IMR-90 (cell line): Measurements from ENCODE around the gene GPR6. TPM values are rescaled to one million over a fixed set of nuclear protein-coding genes. Genes with fewer than 3 reads are reported as not detected.

Experiments used
- ATAC-seq: fragments of 200-7000 bp; cut with Tn5 transposase; 2 replicates; pipeline ENCODE4 v1.9.1; 2020; ENCODE audit warnings: low read depth, mild to moderate bottlenecking, moderate library complexity
- BruUV-seq: library from RNA; stranded (reverse); fragments of 400-500 nt; replicated peaks from 2 replicates; lab custom pipeline; 2021; lab: Mats Ljungman, UMichigan
- CTCF ChIA-PET: fragments of 300-600 bp; formaldehyde crosslinking; extraction: SDS; loops from one replicate; lab custom pipeline; 2021; ENCODE audit warnings: antibody characterized with exemption; lab: Yijun Ruan, JAX
- POLR2A ChIA-PET: fragments of 300-600 bp; sonication (Branson Sonifier 250); formaldehyde crosslinking; loops from one replicate; lab custom pipeline; 2022; ENCODE audit warnings: antibody characterized with exemption; ENCODE audit not compliant: unreplicated experiment; lab: Charles Lee
- DNase-seq: peaks from one replicate; pipeline ENCODE4 v3.0.0; 2013
- H2AFZ ChIP-seq: replicated peaks from 2 replicates; pipeline ENCODE3; 2013; ENCODE audit warnings: low read length, mild to moderate bottlenecking; ENCODE audit not compliant: poor library complexity
- H2AK5ac ChIP-seq: 2 replicates; pipeline ENCODE4 v1.6.1; 2013; ENCODE audit warnings: low read depth, low read length, inconsistent platforms
- H2AK9ac ChIP-seq: replicated peaks from 2 replicates; pipeline ENCODE3; 2013; ENCODE audit warnings: mild to moderate bottlenecking, low read depth, low read length, moderate library complexity; ENCODE audit not compliant: poor library complexity
- H2BK120ac ChIP-seq: 2 replicates; pipeline ENCODE4 v1.6.1; 2013; ENCODE audit warnings: low read depth, low read length, inconsistent platforms
- H2BK15ac ChIP-seq: 3 replicates; pipeline ENCODE4 v1.6.1; 2013; ENCODE audit warnings: low read depth, low read length, inconsistent platforms
- H2BK20ac ChIP-seq: 2 replicates; pipeline ENCODE4 v1.6.1; 2013; ENCODE audit warnings: low read depth, mild to moderate bottlenecking, inconsistent platforms, low read length, moderate library complexity
- H2BK5ac ChIP-seq: 2 replicates; pipeline ENCODE4 v1.6.1; 2013; ENCODE audit warnings: mild to moderate bottlenecking, low read depth, low read length, inconsistent platforms; ENCODE audit not compliant: poor library complexity, severe bottlenecking
- H3K14ac ChIP-seq: replicated peaks from 2 replicates; pipeline ENCODE4 v1.6.1; 2013; ENCODE audit warnings: low read depth, low read length, inconsistent platforms
- H3K18ac ChIP-seq: 2 replicates; pipeline ENCODE4 v1.6.1; 2013; ENCODE audit warnings: low read depth, low read length, control low read depth
- H3K23ac ChIP-seq: 2 replicates; pipeline ENCODE4 v1.6.1; 2013; ENCODE audit warnings: low read depth, low read length, inconsistent platforms
- H3K27ac ChIP-seq: 2 replicates; pipeline ENCODE4 v1.5.1; 2013; ENCODE audit warnings: mild to moderate bottlenecking, control low read depth, low read length; ENCODE audit not compliant: insufficient read depth
- H3K27me3 ChIP-seq: 2 replicates; pipeline ENCODE4 v1.6.1; 2013; ENCODE audit warnings: low read length; ENCODE audit not compliant: control insufficient read depth, insufficient read depth
- H3K36me3 ChIP-seq: 2 replicates; pipeline ENCODE4 v1.6.1; 2013; ENCODE audit warnings: low read length, mixed read lengths; ENCODE audit not compliant: control insufficient read depth, insufficient read depth
- H3K4ac ChIP-seq: 2 replicates; pipeline ENCODE4 v1.6.1; 2013; ENCODE audit warnings: low read depth, low read length, inconsistent platforms
- H3K4me1 ChIP-seq: 2 replicates; pipeline ENCODE4 v1.6.1; 2013; ENCODE audit warnings: low read length, mixed read lengths; ENCODE audit not compliant: control insufficient read depth, insufficient read depth
- H3K4me2 ChIP-seq: 2 replicates; pipeline ENCODE4 v1.6.1; 2013; ENCODE audit warnings: low read depth, mild to moderate bottlenecking, control low read depth, low read length, moderate library complexity
- H3K4me3 ChIP-seq: 2 replicates; pipeline ENCODE4 v1.5.1; 2013; ENCODE audit warnings: low read depth, mild to moderate bottlenecking, control low read depth, low read length, moderate library complexity; ENCODE audit not compliant: insufficient read depth
- H3K56ac ChIP-seq: 2 replicates; pipeline ENCODE4 v1.6.1; 2013; ENCODE audit warnings: low read length, inconsistent platforms; ENCODE audit not compliant: insufficient read depth; ENCODE audit errors: extremely low read depth
- H3K79me1 ChIP-seq, 2 experiments: 2 replicates each; pipeline ENCODE4 v1.6.1; 2013; ENCODE audit warnings: low read length in 2 of 2, inconsistent platforms in 1 of 2, low read depth in 1 of 2
- H3K9ac ChIP-seq: 2 replicates; pipeline ENCODE4 v1.6.1; 2013; ENCODE audit warnings: low read depth, low read length, control low read depth
- H3K9me1 ChIP-seq: 2 replicates; pipeline ENCODE4 v1.6.1; 2013; ENCODE audit warnings: low read length, inconsistent platforms; ENCODE audit not compliant: insufficient read depth
- H3K9me3 ChIP-seq: 2 replicates; pipeline ENCODE4 v1.6.1; 2013; ENCODE audit warnings: low read length; ENCODE audit not compliant: control insufficient read depth, insufficient read depth
- H4K20me1 ChIP-seq: 2 replicates; pipeline ENCODE4 v1.6.1; 2013; ENCODE audit warnings: low read length, inconsistent platforms; ENCODE audit not compliant: insufficient read depth
- H4K5ac ChIP-seq: 2 replicates; pipeline ENCODE4 v1.6.1; 2013; ENCODE audit warnings: mild to moderate bottlenecking, low read depth, low read length, control low read depth
- H4K8ac ChIP-seq, 2 experiments: 2 replicates each; pipeline ENCODE4 v1.6.1; 2013; ENCODE audit warnings: low read depth in 2 of 2, low read length in 2 of 2, control low read depth in 1 of 2, inconsistent platforms in 1 of 2
- H4K91ac ChIP-seq: 2 replicates; pipeline ENCODE4 v1.6.1; 2013; ENCODE audit warnings: low read depth, low read length, inconsistent platforms; ENCODE audit not compliant: insufficient read depth
- BHLHE40 ChIP-seq: fragments of 150-350 bp; IDR thresholded peaks from 2 replicates; pipeline ENCODE4 v1.6.1; 2016; ENCODE audit warnings: mild to moderate bottlenecking, low read depth, low read length
- CEBPB ChIP-seq: IDR thresholded peaks from 2 replicates; pipeline ENCODE4 v1.6.1; 2012; ENCODE audit warnings: low read depth, low read length, improper control_type of control experiment
- CHD1 ChIP-seq: IDR thresholded peaks from 2 replicates; pipeline ENCODE4 v1.6.1; 2012; ENCODE audit warnings: low read depth, low read length, improper control_type of control experiment
- CTCF ChIP-seq: conservative IDR thresholded peaks from 2 replicates; pipeline ENCODE4 v1.5.1; 2012; ENCODE audit warnings: mild to moderate bottlenecking, low read depth, low read length, improper control_type of control experiment
- FOS ChIP-seq: fragments of 150-350 bp; IDR thresholded peaks from 2 replicates; pipeline ENCODE4 v1.6.1; 2016; ENCODE audit warnings: low read depth, low read length
- MAFK ChIP-seq: IDR thresholded peaks from 2 replicates; pipeline ENCODE4 v1.6.1; 2012; ENCODE audit warnings: low read depth, low read length, improper control_type of control experiment
- MXI1 ChIP-seq: IDR thresholded peaks from 2 replicates; pipeline ENCODE4 v1.6.1; 2012; ENCODE audit warnings: low read depth, mild to moderate bottlenecking, low read length, moderate library complexity, borderline replicate concordance
- NFE2L2 ChIP-seq: fragments of 150-350 bp; IDR thresholded peaks from 2 replicates; pipeline ENCODE4 v1.6.1; 2016; ENCODE audit warnings: low read depth, mild to moderate bottlenecking, low read length
- POLR2A ChIP-seq: IDR thresholded peaks from 2 replicates; pipeline ENCODE4 v1.6.1; 2012; ENCODE audit warnings: mild to moderate bottlenecking, low read depth, low read length
- RAD21 ChIP-seq: IDR thresholded peaks from 2 replicates; pipeline ENCODE4 v1.6.1; 2012; ENCODE audit warnings: low read length, improper control_type of control experiment
- RFX5 ChIP-seq: IDR thresholded peaks from 2 replicates; pipeline ENCODE4 v1.8.0; 2012; ENCODE audit warnings: low read depth, mild to moderate bottlenecking, low read length, moderate library complexity
- WGBS, 2 experiments: methylation state at CpG; one replicate each; pipeline versions ENCODE4 v1.1.5 to v1.1.7; 2013; ENCODE audit warnings: missing lambda C conversion rate in 2 of 2; ENCODE audit not compliant: insufficient read length in 1 of 2; ENCODE audit errors: extremely low coverage in 2 of 2; 5-methylcytosine and 5-hydroxymethylcytosine counted together
- dilution Hi-C: fragments of 300-500 bp; cut with HindIII; formaldehyde crosslinking; loops from one replicate; pipeline ENCODE4 v1.14.3; 2018; ENCODE audit warnings: low sequenced_read_pairs; ENCODE audit not compliant: unreplicated experiment
- in situ Hi-C: fragments of 300-500 bp; cut with MboI; formaldehyde crosslinking; loops from 3 replicates; pipeline ENCODE4 v1.14.3; 2019; ENCODE audit warnings: low sequenced_read_pairs, inconsistent platforms, mixed read lengths
- intact Hi-C: fragments of 100-400 bp; cut with micrococcal nuclease; formaldehyde crosslinking; loops from 2 replicates; pipeline ENCODE4 v1.10.0; 2022
- polyA plus RNA-seq, 3 experiments: library from polyadenylated mRNA; depleted of rRNA; stranded (reverse); fragments of >200 nt; gene quantifications; 2 replicates each; pipeline ENCODE4 v1.2.3, GENCODE V29; 2012; ENCODE audit warnings: low replicate concordance in 1 of 3
- total RNA-seq: library from RNA; depleted of rRNA; stranded (reverse); fragments of >200 nt; gene quantifications from 2 replicates; pipeline ENCODE4 v1.2.3, GENCODE V29; 2012
- TF ChIP-seq, protein P1 (sequence below): fragments of 150-350 bp; IDR thresholded peaks from 2 replicates; pipeline ENCODE4 v1.6.1; 2017; ENCODE audit warnings: mild to moderate bottlenecking, antibody characterized with exemption, low read length, low read depth

GPR6 gene
- total and polyA plus RNA-seq, 2 of the 4 experiments (the other 2 are of a cell fraction): not detected

DNA sequence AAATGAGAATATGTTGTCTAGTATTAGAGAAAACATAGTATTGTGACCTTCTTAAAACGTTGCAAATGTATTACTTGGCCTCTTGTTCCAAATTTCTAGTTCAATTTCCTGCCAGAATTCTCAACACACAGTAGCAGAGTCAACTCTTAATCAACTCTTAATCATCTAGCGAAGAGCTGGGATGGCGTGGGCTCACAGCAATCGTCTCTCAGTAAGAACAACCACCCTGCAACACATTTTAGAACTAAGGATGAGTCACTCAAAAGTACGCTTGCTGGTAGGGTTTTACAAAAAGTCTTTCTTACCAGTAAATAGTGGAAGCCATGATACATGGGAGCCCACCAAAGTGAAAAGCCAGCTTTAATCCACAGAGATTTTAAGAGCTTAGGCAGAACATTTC is 24.6 kb downstream of the GPR6 start:
- Histone ChIP-seq H4K91ac (no peak overlapping the region), H3K18ac (no peak overlapping the region), H3K56ac (no peak overlapping the region), H3K23ac (no peak overlapping the region), H4K5ac (no peak overlapping the region), H2AK5ac (no peak overlapping the region), H3K4ac (no peak overlapping the region), H3K79me1 (no peaks in the 10 kb centered on the region), H4K20me1 (no peaks in the 10 kb centered on the region), H3K4me3 (no peak overlapping the region), H3K9me3 (no peaks in the 10 kb centered on the region), H3K14ac (no peak overlapping the region), H2AFZ (no peak overlapping the region), H2AK9ac (no peak overlapping the region), H3K27ac (no peak overlapping the region), H2BK5ac (no peak overlapping the region), H3K9me1 (no peaks in the 10 kb centered on the region), H4K8ac (no peak overlapping the region), H3K4me1 (no peaks in the 10 kb centered on the region), H3K4me2 (no peak overlapping the region), H3K27me3 (no peaks in the 10 kb centered on the region), H2BK20ac (no peak overlapping the region), H2BK15ac (no peak overlapping the region), H3K36me3 (no peaks in the 10 kb centered on the region), H2BK120ac (no peak overlapping the region), H3K9ac (no peak overlapping the region)
- TF ChIP-seq, protein P1, sequence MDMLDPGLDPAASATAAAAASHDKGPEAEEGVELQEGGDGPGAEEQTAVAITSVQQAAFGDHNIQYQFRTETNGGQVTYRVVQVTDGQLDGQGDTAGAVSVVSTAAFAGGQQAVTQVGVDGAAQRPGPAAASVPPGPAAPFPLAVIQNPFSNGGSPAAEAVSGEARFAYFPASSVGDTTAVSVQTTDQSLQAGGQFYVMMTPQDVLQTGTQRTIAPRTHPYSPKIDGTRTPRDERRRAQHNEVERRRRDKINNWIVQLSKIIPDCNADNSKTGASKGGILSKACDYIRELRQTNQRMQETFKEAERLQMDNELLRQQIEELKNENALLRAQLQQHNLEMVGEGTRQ: no peak
- no peak for TF ChIP-seq CHD1
- no peak for TF ChIP-seq BHLHE40
- TF ChIP-seq FOS: no peak
- no peak for TF ChIP-seq RFX5
- no peak for TF ChIP-seq MXI1
- TF ChIP-seq RAD21: no peak
- TF ChIP-seq CEBPB: no peak
- TF ChIP-seq NFE2L2: no peak
- no peak for TF ChIP-seq POLR2A
- no peak for TF ChIP-seq CTCF
- no peak for TF ChIP-seq MAFK
- in situ Hi-C loops (no loop called here), intact Hi-C loops (no loop called here), dilution Hi-C loops (no loop called here)
- BruUV-seq: no TSS peak
- CTCF ChIA-PET: no interaction called here
- WGBS, 2 experiments: no CpG with 5 or more reads among the region's 5 CpGs
- DNase-seq (no peak), ATAC-seq (no peak)
- POLR2A ChIA-PET: no interaction called here
